H1 (cell line): ENCODE data around the gene CNTN5. TPM values are rescaled to one million over a fixed set of nuclear protein-coding genes. Genes with fewer than 3 reads are reported as not detected.

Source experiments
- CTCF ChIA-PET: fragments of 300-600 bp; sonication (Branson Sonifier 250); formaldehyde crosslinking; loops from one replicate; lab custom pipeline; 2021; ENCODE audit not compliant: partially characterized antibody; lab: Charles Lee
- POLR2A ChIA-PET: fragments of 300-600 bp; sonication (Branson Sonifier 250); formaldehyde crosslinking; loops from one replicate; lab custom pipeline; 2021; ENCODE audit warnings: inconsistent platforms; ENCODE audit not compliant: partially characterized antibody; lab: Charles Lee
- DNase-seq, 2 experiments: peaks; one replicate each; pipeline versions ENCODE4 v3.0.0 to v3.0.0-alpha.2; 2010 to 2022; ENCODE audit warnings: low spot score in 2 of 2, low read depth in 1 of 2, mixed read lengths in 1 of 2
- FAIRE-seq: peaks from 2 replicates; lab custom pipeline; 2011; peaks lifted over from hg19 to GRCh38; lab: Jason Lieb, UNC
- H2AFZ ChIP-seq: 2 replicates; pipeline ENCODE4 v1.8.1; 2012; ENCODE audit warnings: low read length, inconsistent platforms
- H2AK5ac ChIP-seq: 2 replicates; pipeline ENCODE4 v1.6.1; 2013; ENCODE audit warnings: low read depth, low read length
- H2BK120ac ChIP-seq: replicated peaks from 2 replicates; pipeline ENCODE3; 2013; ENCODE audit warnings: low read depth, low read length, inconsistent platforms
- H2BK12ac ChIP-seq: 2 replicates; pipeline ENCODE4 v1.6.1; 2013; ENCODE audit warnings: low read depth, low read length
- H2BK15ac ChIP-seq: 2 replicates; pipeline ENCODE4 v1.6.1; 2013; ENCODE audit warnings: low read length
- H2BK20ac ChIP-seq: 2 replicates; pipeline ENCODE4 v1.6.1; 2013; ENCODE audit warnings: low read length
- H2BK5ac ChIP-seq: 2 replicates; pipeline ENCODE4 v1.6.1; 2013; ENCODE audit warnings: low read depth, low read length
- H3K14ac ChIP-seq: 2 replicates; pipeline ENCODE4 v1.6.1; 2013; ENCODE audit warnings: inconsistent platforms; ENCODE audit not compliant: insufficient read length
- H3K18ac ChIP-seq: 2 replicates; pipeline ENCODE4 v1.6.1; 2013; ENCODE audit warnings: low read length; ENCODE audit errors: extremely low read depth
- H3K23ac ChIP-seq: 2 replicates; pipeline ENCODE4 v1.6.1; 2013; ENCODE audit warnings: inconsistent platforms; ENCODE audit not compliant: insufficient read length
- H3K23me2 ChIP-seq: 2 replicates; pipeline ENCODE4 v1.6.1; 2013; ENCODE audit warnings: low read depth, low read length
- H3K27ac ChIP-seq: 2 replicates; pipeline ENCODE4 v1.6.1; 2011; ENCODE audit warnings: low read depth, low read length, inconsistent platforms
- H3K27me3 ChIP-seq, 4 experiments: replicated peaks in 1 of 4; 1 replicate in 1 of 4; 2 replicates in 3 of 4; pipeline versions ENCODE4 v1.6.1 to v1.8.1; 2011 to 2013; ENCODE audit warnings: low read length in 3 of 4, mild to moderate bottlenecking in 3 of 4, inconsistent platforms in 2 of 4, mixed read lengths in 2 of 4, moderate library complexity in 1 of 4; ENCODE audit not compliant: control insufficient read depth in 3 of 4, insufficient read depth in 3 of 4; ENCODE audit errors: extremely low read depth in 1 of 4
- H3K36me3 ChIP-seq, 4 experiments: 2 replicates each; pipeline versions ENCODE4 v1.6.1 to v1.8.1; 2011 to 2013; ENCODE audit warnings: mild to moderate bottlenecking in 4 of 4, low read length in 3 of 4, moderate library complexity in 2 of 4, control low read depth in 1 of 4, inconsistent platforms in 1 of 4; ENCODE audit not compliant: insufficient read depth in 4 of 4, control insufficient read depth in 2 of 4
- H3K4ac ChIP-seq: replicated peaks from 2 replicates; pipeline ENCODE3; 2013; ENCODE audit warnings: low read length, low read depth, mixed read lengths, inconsistent platforms; ENCODE audit not compliant: insufficient read length
- H3K4me1 ChIP-seq, 4 experiments: replicated peaks in 1 of 4; 1 replicate in 1 of 4; 2 replicates in 3 of 4; pipeline versions ENCODE4 v1.6.1 to v1.8.1; 2011 to 2013; ENCODE audit warnings: low read length in 3 of 4, inconsistent platforms in 2 of 4, mixed read lengths in 1 of 4; ENCODE audit not compliant: insufficient read depth in 4 of 4, control insufficient read depth in 3 of 4
- H3K4me2 ChIP-seq, 2 experiments: 2 replicates each; pipeline versions ENCODE4 v1.6.1 to v1.8.1; 2011 to 2013; ENCODE audit warnings: low read depth in 2 of 2, low read length in 2 of 2, control low read depth in 1 of 2, inconsistent platforms in 1 of 2, mild to moderate bottlenecking in 1 of 2; ENCODE audit not compliant: insufficient read depth in 1 of 2
- H3K4me3 ChIP-seq, 4 experiments: fragments of 200-600, 300-600 bp in 1 of 4; sonication (generic), shearing (Covaris generic), sonication (Bioruptor Twin) in 1 of 4; 2 replicates each; pipeline versions ENCODE4 v1.5.1 to v1.8.1; 2011 to 2016; ENCODE audit warnings: low read length in 4 of 4, low read depth in 3 of 4, control low read depth in 2 of 4, inconsistent platforms in 2 of 4, mild to moderate bottlenecking in 2 of 4, mixed read lengths in 1 of 4, moderate library complexity in 1 of 4; ENCODE audit not compliant: insufficient read depth in 2 of 4; ENCODE audit errors: extremely low read depth in 1 of 4
- H3K56ac ChIP-seq: replicated peaks from 2 replicates; pipeline ENCODE3; 2013; ENCODE audit warnings: low read depth, mild to moderate bottlenecking, mixed read lengths, low read length, inconsistent platforms; ENCODE audit not compliant: insufficient read length
- H3K79me1 ChIP-seq: 2 replicates; pipeline ENCODE4 v1.6.1; 2013; ENCODE audit warnings: low read depth, low read length, control low read depth
- H3K79me2 ChIP-seq, 2 experiments: 2 replicates each; pipeline versions ENCODE4 v1.6.1 to v1.8.1; 2012 to 2013; ENCODE audit warnings: low read length in 2 of 2, mild to moderate bottlenecking in 2 of 2, inconsistent platforms in 1 of 2; ENCODE audit not compliant: insufficient read depth in 2 of 2, control insufficient read depth in 1 of 2
- H3K9ac ChIP-seq, 4 experiments: replicated peaks in 1 of 4; 1 replicate in 1 of 4; 2 replicates in 3 of 4; pipeline versions ENCODE4 v1.6.1 to v1.8.1; 2011 to 2013; ENCODE audit warnings: low read depth in 3 of 4, low read length in 3 of 4, control low read depth in 2 of 4, mild to moderate bottlenecking in 2 of 4, moderate library complexity in 2 of 4, inconsistent platforms in 1 of 4; ENCODE audit errors: extremely low read depth in 1 of 4
- H3K9me3 ChIP-seq, 2 experiments: 2 replicates each; pipeline versions ENCODE4 v1.6.1 to v1.8.1; 2012 to 2013; ENCODE audit warnings: mild to moderate bottlenecking in 2 of 2, moderate library complexity in 2 of 2, control low read depth in 1 of 2, inconsistent platforms in 1 of 2, low read depth in 1 of 2, low read length in 1 of 2, mixed read lengths in 1 of 2; ENCODE audit not compliant: insufficient read depth in 2 of 2
- H4K20me1 ChIP-seq, 2 experiments: replicated peaks in 1 of 2; 2 replicates each; pipeline versions ENCODE3 to v1.8.1; 2011 to 2013; ENCODE audit warnings: inconsistent platforms in 2 of 2, low read length in 2 of 2, mild to moderate bottlenecking in 1 of 2; ENCODE audit not compliant: insufficient read depth in 2 of 2, control insufficient read depth in 1 of 2
- H4K5ac ChIP-seq: 2 replicates; pipeline ENCODE4 v1.6.1; 2013; ENCODE audit warnings: low read length, low read depth, mixed read lengths, inconsistent platforms; ENCODE audit not compliant: insufficient read length
- H4K8ac ChIP-seq: 2 replicates; pipeline ENCODE4 v1.8.0; 2013; ENCODE audit warnings: mild to moderate bottlenecking, moderate library complexity, low read length, inconsistent platforms; ENCODE audit not compliant: insufficient read depth; ENCODE audit errors: extremely low read depth
- H4K91ac ChIP-seq: replicated peaks from 2 replicates; pipeline ENCODE3; 2013; ENCODE audit warnings: low read length, mixed read lengths, inconsistent platforms; ENCODE audit not compliant: insufficient read length
- JUND ChIP-seq: IDR thresholded peaks from 2 replicates; pipeline ENCODE4 v1.6.1; 2011; ENCODE audit warnings: mild to moderate bottlenecking, improper control_type of control experiment, low read length
- SIRT6 ChIP-seq: IDR thresholded peaks from one replicate; pipeline ENCODE4 v1.7.1; 2012; ENCODE audit warnings: low read length, inconsistent platforms
- WGBS, 2 experiments: shearing (Covaris generic) in 1 of 2; methylation state at CpG; one replicate each; pipeline versions ENCODE4 v1.1.6 to v1.1.7; 2013 to 2015; ENCODE audit warnings: low lambda C conversion rate in 2 of 2, mixed read lengths in 2 of 2, inconsistent platforms in 1 of 2, low coverage in 1 of 2, missing lambda C conversion rate in 1 of 2; ENCODE audit not compliant: insufficient replicate concordance in 2 of 2, insufficient coverage in 1 of 2, insufficient read length in 1 of 2; ENCODE audit errors: extremely low coverage in 1 of 2, missing lambda C conversion rate in 1 of 2; 5-methylcytosine and 5-hydroxymethylcytosine counted together
- polyA plus RNA-seq, 7 experiments: library from polyadenylated mRNA; depleted of rRNA in 3 of 7; stranded (reverse) in 5 of 7; unstranded in 2 of 7; fragments of >200 nt in 5 of 7; fragments of 200-250 nt in 2 of 7; gene quantifications; 1 replicate in 5 of 7; 2 replicates in 1 of 7; 4 replicates in 1 of 7; pipeline versions ENCODE4 v1.2.1 to v1.2.3, GENCODE V29; 2011 to 2013; ENCODE audit warnings: missing spikeins in 2 of 7, mixed read lengths in 2 of 7
- total RNA-seq: library from RNA; stranded (reverse); fragmentation: NEBNext Ultra II Directional; extraction: Animal tissue kit (Norgen Biotek cat#: 25700); gene quantifications from 2 replicates; pipeline ENCODE4 v1.2.1, GENCODE V29; 2021

Gene CNTN5
- total and polyA plus RNA-seq, 2 of the 8 experiments (the other 6 are each of a cell fraction or from before 2014, with no cell fraction given) = not detected

DNA sequence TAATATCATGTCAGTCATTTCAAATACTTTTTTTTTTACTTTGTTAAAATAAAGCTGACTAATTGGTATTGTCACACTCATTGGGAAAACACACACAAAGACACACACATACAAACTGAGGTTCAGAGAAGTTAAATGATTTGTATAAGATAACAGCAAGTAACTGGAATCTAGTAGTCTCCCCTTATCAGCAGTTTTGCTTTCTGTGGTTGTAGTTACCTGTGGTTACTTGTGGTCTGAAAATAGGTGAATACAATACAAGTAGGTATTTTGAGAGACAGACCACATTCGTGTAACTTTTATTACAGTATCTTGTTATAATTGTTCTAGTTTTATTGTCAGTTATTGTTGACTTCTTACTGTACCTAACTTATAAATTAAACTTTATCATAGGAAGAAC, 610.9 kb downstream of the CNTN5 start:
- Histone ChIP-seq H3K4me2 (no peak overlapping the region), H3K4ac (no peak overlapping the region), H4K20me1 (no peaks in the 10 kb centered on the region), H2BK12ac (no peak overlapping the region), H3K9me3 (no peaks in the 10 kb centered on the region), H3K79me2 (no peaks in the 10 kb centered on the region), H2AFZ (no peak overlapping the region), H3K27me3 (no peaks in the 10 kb centered on the region), H2BK15ac (no peak overlapping the region), H3K27ac (no peak overlapping the region), H4K91ac (no peak overlapping the region), H3K14ac (no peak overlapping the region), H2BK5ac (no peak overlapping the region), H3K56ac (no peak overlapping the region), H3K23ac (no peak overlapping the region), H3K79me1 (no peaks in the 10 kb centered on the region), H2BK120ac (no peak overlapping the region), H3K23me2 (no peaks in the 10 kb centered on the region), H4K8ac (no peak overlapping the region), H2BK20ac (no peak overlapping the region), H3K9ac (no peak overlapping the region), H4K5ac (no peak overlapping the region), H3K4me1 (peaks cover 0 to 2% (median 0%) of the 10 kb centered on the region in 4 experiments; a peak in 2 of 7 replicates), H3K18ac (no peak overlapping the region), H3K36me3 (no peaks in the 10 kb centered on the region), H3K4me3 (no peak overlapping the region), H2AK5ac (no peak overlapping the region)
- TF ChIP-seq JUND (no peak), SIRT6 (no peak)
- POLR2A ChIA-PET = no interaction called here
- FAIRE-seq (no peak), DNase-seq (no peak)
- CTCF ChIA-PET = interaction anchor here (0.8 kb wide), 1 partner anchor 8 kb away, joined by 3 read pairs; no protein-coding TSS in a partner anchor
- WGBS, 2 experiments = 92% methylated on average over 1 of the region's 1 CpG; no CpG with 5 or more reads in 1 of the 2 experiments
